Frontal cortex (tissue), 4 donors: ENCODE results near the gene ARHGAP19. TPM values are rescaled to one million over a fixed set of nuclear protein-coding genes. Genes with fewer than 3 reads are reported as not detected.

Experiments
- DNase-seq, 2 donors: peaks; one replicate each; pipeline ENCODE4 v3.0.0; 2012; ENCODE audit warnings: low spot score in 2 of 2
- FAIRE-seq: peaks from 2 replicates; lab custom pipeline; 2012; peaks lifted over from hg19 to GRCh38; lab: Jason Lieb, UNC
- small RNA-seq: library from RNA; depleted of rRNA; stranded (forward); fragments of <200 nt; gene quantifications from one replicate; pipeline ENCODE3, GENCODE V24; 2014
- total RNA-seq: library from RNA; depleted of rRNA; stranded (reverse); fragments of >200 nt; gene quantifications from one replicate; pipeline ENCODE4 v1.2.3, GENCODE V29; 2014
- donor health status: control.
- donor health status: control.
- donor health status: control.

The ARHGAP19 gene
- total RNA-seq, 1 donor from 2014 or later: 7.7 TPM

DNA sequence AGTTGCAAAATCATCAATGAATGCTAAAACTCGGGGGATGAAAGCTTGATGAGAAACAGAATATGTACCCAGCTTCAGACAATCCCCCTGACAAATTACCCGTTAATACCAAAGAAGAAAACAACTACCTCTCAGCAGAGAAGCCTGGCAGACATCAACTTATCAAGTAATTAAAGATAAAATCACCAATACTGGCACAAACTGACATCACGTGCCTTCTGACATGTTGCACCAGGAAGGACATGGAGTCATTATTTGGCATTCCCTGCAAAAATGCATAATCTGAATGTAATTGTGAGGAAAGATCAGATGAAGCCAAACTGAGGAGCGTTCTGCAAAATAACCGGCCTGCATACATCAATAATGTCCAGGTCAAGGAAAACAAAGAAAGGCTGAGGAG, 114.4 kb downstream of the ARHGAP19 start:
- no peak for DNase-seq
- no peak for FAIRE-seq

DNA sequence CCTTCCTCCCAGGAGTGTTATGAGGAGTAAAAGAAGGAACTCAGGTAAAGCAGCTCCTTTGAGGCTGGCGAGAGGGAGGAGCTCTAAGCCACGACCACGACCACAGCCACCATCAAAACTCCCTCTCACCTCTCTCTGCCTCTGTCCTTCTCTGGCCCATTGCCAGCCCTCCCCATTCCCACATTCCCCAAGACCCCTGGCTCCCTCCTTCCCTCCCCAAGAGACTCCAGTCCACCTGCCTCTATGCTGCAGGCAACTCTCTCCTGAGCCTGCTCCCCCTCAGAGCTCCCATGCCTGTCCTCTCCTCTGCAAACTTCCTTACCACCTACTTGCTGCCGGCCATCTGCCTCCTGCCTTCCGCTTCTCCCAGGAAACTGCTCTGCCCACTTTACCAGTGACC, 116.2 kb downstream of the ARHGAP19 start:
- FAIRE-seq (no peak), DNase-seq (no peak)

DNA sequence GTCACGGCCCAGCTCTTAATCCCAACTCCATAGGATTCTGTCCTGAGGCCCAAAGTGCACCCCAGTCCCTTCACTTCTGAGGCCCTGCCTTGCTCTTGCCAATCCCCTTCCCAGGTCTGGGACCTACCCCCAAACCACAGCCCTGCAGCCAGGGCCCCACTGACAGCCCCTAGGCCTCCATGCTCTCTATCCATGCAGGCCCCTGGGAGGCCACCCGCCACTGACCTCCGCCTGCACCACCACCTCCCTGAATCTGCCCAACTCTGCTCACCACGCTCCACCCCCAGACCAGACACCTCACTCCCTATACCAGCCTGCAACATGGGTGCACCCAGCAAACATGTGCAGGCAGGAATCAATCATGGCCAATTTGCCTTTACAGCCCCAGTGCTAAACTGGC, 116.9 kb downstream of the ARHGAP19 start:
- FAIRE-seq: no peak
- DNase-seq: no peak

DNA sequence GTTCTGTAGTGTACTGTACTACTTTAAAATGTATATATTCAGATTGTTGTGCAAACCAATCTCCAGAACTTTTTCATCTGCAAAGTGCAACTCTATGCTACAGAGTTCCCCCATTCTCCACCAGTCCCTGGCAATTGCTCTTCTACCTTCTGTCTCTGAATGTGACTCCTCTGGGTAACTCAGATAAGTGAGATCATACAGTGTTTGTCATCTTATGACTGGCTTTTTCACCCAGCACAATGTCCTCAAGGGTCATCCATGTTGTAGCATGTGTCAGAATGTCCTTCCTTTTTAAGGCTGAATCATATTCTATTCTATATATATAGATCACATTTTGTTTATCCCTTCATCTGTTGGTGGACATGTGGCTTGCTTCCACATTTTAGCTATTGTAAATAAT, 117.5 kb downstream of the ARHGAP19 start:
- no peak for DNase-seq
- FAIRE-seq: no peak

DNA sequence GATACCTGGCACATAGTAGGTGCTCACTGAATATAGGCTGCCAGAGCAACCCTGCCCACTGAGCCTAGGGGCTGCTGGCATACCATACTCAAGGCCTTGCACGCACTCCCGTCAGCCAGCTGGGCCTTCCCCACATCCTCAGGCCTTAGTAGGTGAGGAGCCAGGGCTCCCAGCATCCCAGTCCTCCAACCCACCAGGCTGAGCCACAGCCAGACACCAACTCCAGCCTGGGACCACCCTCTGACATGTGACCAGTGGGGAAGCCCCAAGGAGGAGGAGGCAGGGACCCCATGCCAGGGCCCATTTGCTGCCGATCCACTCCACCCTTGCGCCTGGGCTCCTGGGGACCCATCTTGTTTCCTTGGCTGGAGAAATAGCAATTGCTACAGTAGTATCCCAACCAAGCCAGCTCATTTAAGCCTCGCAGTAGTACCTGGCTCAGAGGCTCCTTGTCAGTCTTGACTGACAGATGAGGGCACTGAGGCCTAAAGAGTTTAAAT, 118.1 kb downstream of the ARHGAP19 start:
- no peak for FAIRE-seq
- DNase-seq: no peak

DNA sequence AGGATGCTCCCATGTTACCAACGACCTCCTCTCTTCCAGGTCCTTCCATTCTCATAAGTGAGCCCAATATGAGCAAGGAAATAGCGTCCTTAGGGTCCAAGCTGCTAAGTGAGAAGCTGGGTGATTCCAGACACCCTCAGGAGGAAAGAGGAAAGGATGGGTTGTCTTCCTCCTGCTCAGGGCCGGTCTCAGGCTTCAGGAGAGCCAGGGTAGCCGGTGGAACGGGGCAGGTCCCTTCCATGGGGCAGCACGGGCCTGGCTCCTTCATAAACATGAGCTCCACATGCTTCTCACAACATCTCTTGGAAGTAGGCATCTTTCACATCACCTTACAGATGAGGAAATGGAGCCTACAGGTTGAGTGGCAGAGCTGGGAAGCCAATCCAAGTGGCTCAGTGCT, 119.4 kb downstream of the ARHGAP19 start:
- DNase-seq (no peak), FAIRE-seq (no peak)

Small RNAs within 50 kb of the gene (small RNA-seq; reads per million reads assigned to genes)
- gene RF00017: not detected

Other genes with a start within 250 kb of the ARHGAP19 start
- gene SLIT1, start 106.7 kb downstream of the ARHGAP19 start, total RNA-seq: 48.9 TPM
- 4.9 TPM for gene FRAT1, start 26.6 kb upstream of the ARHGAP19 start, total RNA-seq
- gene FRAT2, start 42.1 kb upstream of the ARHGAP19 start, total RNA-seq: 17.1 TPM
- gene RRP12, start 108.7 kb upstream of the ARHGAP19 start, total RNA-seq: 11.8 TPM
- 143 TPM for gene PGAM1, start 133.6 kb upstream of the ARHGAP19 start, total RNA-seq
- gene EXOSC1, start 153.4 kb upstream of the ARHGAP19 start, total RNA-seq: 52.6 TPM
- gene ZDHHC16, start 153.5 kb upstream of the ARHGAP19 start, total RNA-seq: 22.0 TPM
- 44.0 TPM for gene MMS19, start 205.8 kb upstream of the ARHGAP19 start, total RNA-seq
- 1.6 TPM for gene UBTD1, start 206.3 kb upstream of the ARHGAP19 start, total RNA-seq